Right lobe of liver (tissue), 4 donors: ENCODE results near the gene SEMA3E.

Experiments used
- CTCF ChIP-seq, 4 donors: fragments of 200-600 bp in 3 of 4; fragments of 450-650 bp in 1 of 4; IDR thresholded peaks; one replicate each; pipeline versions ENCODE4 v1.5.1 to v1.8.0; 2016 to 2022; ENCODE audit warnings: antibody characterized with exemption in 4 of 4, mild to moderate bottlenecking in 2 of 4
- POLR2A ChIP-seq: fragments of 450-650 bp; IDR thresholded peaks from one replicate; pipeline ENCODE4 v1.6.1; 2017; ENCODE audit warnings: antibody characterized with exemption, mild to moderate bottlenecking
- donor health status: DM: no; HTN: no; CAD: no.
- donor health status: DM: no; HTN: no; CAD: no.
- donor health status: DM: no; HTN: yes; CAD: no.

DNA sequence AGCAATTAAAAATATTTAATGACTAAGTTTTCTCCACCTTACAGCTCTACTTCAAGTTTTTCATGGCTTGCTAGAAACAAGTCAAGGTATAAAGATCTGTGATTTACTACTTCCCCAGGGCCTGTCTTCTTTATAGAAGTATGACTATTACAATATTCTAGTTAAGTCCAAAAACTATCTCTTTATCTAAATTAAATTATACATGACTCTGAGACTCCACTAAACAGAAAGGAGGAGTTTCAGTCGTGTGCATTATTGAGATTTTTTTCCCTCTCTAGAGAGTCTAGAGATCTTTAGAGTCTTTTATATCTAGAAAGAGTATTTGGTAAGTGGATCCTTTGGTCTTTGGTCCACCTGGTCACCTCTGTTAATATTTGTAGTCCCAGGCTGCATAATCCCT lies 100.7 kb downstream of the SEMA3E start:
- TF ChIP-seq CTCF (IDR thresholded peaks at IDR 0.05): no peak
- TF ChIP-seq POLR2A: no peak
